ENCODE measurements around the gene TCF7L1.
"Not testable (repeated sequence)": the region's sequence is repeated elsewhere in the genome, so short reads cannot be mapped to it uniquely, and the experiment has no call there.

Gene TCF7L1

GRCh38 chr2:85132834-85133637, at the start of gene TCF7L1:
Gene TCF7L1, plus strand, starts transcription at chr2:85133392. Its CDS starts 293 bp downstream, at chr2:85133685.
- peak; percentile 3 for DNase-seq (ENCODE audit: low read depth)

- no peak for DNase-seq (ENCODE audit: low read depth)
Observed at GRCh38 chr2:85085563-85085962, 47.6 kb upstream of the TCF7L1 start.

GRCh38 chr2:85087541-85087940, 45.7 kb upstream of the TCF7L1 start:
- DNase-seq (ENCODE audit: low read depth), result no peak

- DNase-seq (ENCODE audit: low read depth), result no peak
Observed at GRCh38 chr2:85088921-85089320, 44.3 kb upstream of the TCF7L1 start.

DNA sequence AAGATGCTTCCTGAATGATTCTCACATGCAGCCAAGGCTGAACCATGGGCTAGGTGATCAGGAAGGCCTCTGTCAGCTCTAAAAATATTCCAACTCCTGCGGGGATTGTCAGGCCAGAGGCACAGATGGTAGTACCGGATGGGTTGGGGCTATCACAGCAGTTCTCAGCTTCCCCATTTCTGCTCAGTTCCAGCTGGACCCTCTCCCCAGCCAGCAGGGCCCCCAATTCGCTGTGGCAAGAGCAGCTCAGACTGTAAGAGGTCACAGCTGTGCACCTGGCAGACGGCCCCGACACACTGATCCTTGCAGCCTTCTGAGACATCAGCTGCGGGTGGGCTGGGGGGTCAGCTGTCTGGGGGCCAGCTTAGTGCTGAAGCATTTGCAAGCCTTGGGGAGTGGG, 43.6 kb upstream of the TCF7L1 start:
- DNase-seq (ENCODE audit: low read depth), result no peak

GRCh38 chr2:85091838-85092237, 41.4 kb upstream of the TCF7L1 start:
- DNase-seq (ENCODE audit: low read depth), result no peak

DNA sequence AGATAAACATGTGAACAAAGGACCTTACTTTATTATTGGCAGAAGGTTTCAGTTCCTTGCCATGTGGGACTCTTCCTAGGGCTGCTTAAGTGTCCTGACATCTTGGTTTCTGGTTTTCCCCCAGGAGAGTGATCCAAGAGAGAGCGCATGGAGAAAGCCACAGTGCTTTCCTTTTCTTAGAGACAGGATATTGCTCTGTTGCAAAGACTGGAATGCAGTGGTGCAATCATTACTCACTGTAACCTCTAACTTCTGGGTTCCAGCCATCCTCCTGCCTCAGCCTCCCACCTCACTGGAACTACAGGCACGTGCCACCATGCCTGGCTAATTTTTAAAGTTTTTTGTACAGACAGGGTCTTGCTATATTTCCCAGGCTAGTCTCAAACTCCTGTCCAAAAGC, 38.1 kb upstream of the TCF7L1 start:
- no peak for DNase-seq (ENCODE audit: low read depth)

GRCh38 chr2:85096616-85097015, 36.6 kb upstream of the TCF7L1 start:
- DNase-seq (ENCODE audit: low read depth), result no peak

- no peak for DNase-seq (ENCODE audit: low read depth)
Observed at GRCh38 chr2:85104228-85104627, 29.0 kb upstream of the TCF7L1 start.

- DNase-seq (ENCODE audit: low read depth), result no peak
Observed at GRCh38 chr2:85106489-85107180, 26.6 kb upstream of the TCF7L1 start.

- no peak for DNase-seq (ENCODE audit: low read depth)
Observed at GRCh38 chr2:85110991-85111560, 22.1 kb upstream of the TCF7L1 start.

DNA sequence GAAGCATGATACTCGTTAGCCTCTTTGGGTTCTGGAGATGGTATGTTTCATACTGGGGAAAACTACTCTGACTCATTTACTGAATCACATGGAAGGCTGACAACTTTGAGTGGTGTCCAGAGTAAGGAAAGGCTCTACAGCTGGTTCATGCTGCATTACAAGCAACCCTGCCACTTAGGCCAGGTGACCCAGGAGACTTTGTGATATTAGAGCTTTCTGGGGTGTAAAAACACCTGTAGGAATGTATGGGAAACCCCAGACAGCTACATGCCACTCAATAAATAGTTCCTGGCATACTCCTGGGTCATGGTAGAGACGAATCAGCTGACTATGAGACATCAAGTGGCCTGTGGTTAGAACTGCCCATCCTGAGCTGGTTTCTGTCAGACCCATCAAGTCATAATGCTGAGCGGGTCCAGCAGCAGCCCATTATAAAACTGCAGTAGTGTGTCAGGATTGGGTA, 21.3 kb upstream of the TCF7L1 start:
- DNase-seq (ENCODE audit: low read depth), result no peak

GRCh38 chr2:85112906-85113625, 20.1 kb upstream of the TCF7L1 start:
- no peak for DNase-seq (ENCODE audit: low read depth)

GRCh38 chr2:85114586-85115330, 18.4 kb upstream of the TCF7L1 start:
- no peak for DNase-seq (ENCODE audit: low read depth)

GRCh38 chr2:85116207-85116606, 17.0 kb upstream of the TCF7L1 start:
- DNase-seq (ENCODE audit: low read depth), result no peak

GRCh38 chr2:85119900-85120299, 13.3 kb upstream of the TCF7L1 start:
- no peak for DNase-seq (ENCODE audit: low read depth)

DNA sequence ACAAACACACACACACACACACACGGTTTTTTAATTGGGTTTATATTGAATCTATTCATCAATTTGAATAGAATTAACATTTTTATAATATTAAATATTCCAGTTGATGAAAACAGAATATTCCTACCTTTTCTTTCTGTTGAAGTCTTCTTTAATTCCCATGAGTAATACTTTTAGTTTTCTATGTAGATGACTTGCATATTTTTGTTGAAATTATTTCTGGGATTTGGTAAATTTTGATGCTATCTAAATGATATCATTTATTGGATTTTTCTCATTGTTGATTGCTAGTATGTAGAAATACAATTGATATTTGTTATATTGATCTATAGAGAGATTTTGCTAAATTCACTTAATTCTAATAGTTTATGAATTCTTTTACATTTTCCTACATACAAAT, 12.8 kb upstream of the TCF7L1 start:
- no peak for DNase-seq (ENCODE audit: low read depth)

DNA sequence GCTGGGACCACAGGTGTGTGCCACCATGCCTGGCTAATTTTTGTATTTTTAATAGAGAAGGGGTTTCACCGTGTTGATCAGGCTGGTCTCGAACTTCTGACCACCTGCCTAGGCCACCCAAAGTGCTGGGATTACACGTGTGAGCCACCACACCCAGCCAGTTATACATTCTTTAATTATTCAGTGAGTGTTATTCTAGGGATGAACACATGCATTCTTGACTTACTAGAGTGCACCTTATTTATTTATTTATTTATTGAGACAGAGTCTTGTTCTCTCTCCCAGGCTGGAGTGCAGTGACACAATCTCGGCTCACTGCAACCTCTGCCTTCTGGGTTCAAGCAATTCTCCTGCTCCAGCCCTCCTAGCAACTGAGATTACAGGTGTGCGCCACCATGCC, 6.7 kb upstream of the TCF7L1 start:
- DNase-seq (ENCODE audit: low read depth), result not testable (repeated sequence)

- DNase-seq (ENCODE audit: low read depth), result no peak
Observed at GRCh38 chr2:85129861-85130260, 3.3 kb upstream of the TCF7L1 start.

- DNase-seq (ENCODE audit: low read depth), result no peak
Observed at GRCh38 chr2:85130407-85130806, 2.8 kb upstream of the TCF7L1 start.

DNA sequence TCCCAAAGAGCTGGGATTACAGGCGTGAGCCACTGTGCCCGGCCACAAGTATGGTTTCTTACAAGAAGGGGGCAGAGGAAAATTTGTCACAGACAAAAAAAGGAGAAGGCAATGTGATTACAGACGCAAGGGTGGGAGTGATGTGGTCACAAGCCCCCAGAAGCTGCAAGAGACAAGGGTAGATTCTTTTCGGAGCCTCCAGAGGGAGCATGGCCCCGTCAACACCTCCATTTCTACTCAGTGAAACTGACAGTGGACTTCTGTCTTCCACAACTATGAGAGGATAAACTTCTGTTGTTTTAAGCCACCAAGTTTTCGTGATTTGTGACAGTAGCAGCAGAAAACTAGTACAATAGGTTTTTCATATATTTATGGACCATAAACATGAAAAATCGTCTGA, 2.1 kb upstream of the TCF7L1 start:
- no peak for DNase-seq (ENCODE audit: low read depth)

DNA sequence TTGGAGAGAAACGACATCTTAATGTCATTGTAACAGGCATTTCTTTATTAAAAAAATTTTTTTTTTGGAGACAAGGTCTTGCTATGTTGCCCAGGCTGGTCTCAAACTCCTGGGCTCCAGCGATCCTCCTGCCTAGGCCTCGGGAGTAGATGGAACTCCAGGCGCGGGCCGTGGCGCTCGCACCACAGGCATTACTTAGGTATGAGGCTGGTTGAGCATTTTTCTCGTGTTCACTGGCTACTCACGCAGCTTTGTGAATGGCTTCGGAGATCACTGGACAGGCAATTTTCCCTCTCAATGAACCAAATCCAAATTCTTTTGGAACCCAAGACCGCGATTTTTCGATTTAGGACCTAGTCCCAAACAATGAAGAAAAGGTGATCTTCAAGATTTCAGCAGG, 795 bp upstream of the TCF7L1 start:
- no peak for DNase-seq (ENCODE audit: low read depth)
